A673 (cell line): ENCODE results near the gene STRN.

Experiments used
- EZH2 ChIP-seq: fragments of 200-600 bp; sonication (generic); IDR thresholded peaks from 2 replicates; pipeline ENCODE4 v1.6.1; 2017; ENCODE audit warnings: borderline replicate concordance, low read depth, mild to moderate bottlenecking, mixed read lengths, antibody characterized with exemption, low read length; ENCODE audit not compliant: poor library complexity, severe bottlenecking
- TF ChIP-seq, protein P1 (sequence below): fragments of 300-800, 200-600 bp; sonication (generic); conservative IDR thresholded peaks from 2 replicates; pipeline ENCODE4 v1.5.1; 2017; ENCODE audit warnings: low read depth, mild to moderate bottlenecking, antibody characterized with exemption, low read length, moderate library complexity, mixed read lengths

DNA sequence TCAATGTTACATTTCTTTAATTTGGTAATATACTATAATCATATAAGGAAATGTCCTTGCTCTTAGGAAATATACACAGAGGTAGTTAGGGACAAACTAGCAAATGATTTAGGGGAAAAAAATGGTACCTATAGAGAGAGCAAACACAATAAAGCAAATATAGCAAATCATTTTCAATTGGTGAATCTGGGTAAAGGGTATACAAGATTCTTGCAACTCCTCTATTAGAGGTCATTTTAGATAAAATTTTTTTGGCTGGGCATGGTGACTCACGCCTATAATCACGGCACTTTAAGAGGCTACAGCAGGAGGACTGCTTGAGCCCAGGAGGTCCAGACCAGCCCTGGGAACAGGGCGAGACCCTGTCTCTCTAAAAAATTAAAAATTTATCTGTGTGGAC, 44.4 kb downstream of the STRN start:
- TF ChIP-seq, protein P1, sequence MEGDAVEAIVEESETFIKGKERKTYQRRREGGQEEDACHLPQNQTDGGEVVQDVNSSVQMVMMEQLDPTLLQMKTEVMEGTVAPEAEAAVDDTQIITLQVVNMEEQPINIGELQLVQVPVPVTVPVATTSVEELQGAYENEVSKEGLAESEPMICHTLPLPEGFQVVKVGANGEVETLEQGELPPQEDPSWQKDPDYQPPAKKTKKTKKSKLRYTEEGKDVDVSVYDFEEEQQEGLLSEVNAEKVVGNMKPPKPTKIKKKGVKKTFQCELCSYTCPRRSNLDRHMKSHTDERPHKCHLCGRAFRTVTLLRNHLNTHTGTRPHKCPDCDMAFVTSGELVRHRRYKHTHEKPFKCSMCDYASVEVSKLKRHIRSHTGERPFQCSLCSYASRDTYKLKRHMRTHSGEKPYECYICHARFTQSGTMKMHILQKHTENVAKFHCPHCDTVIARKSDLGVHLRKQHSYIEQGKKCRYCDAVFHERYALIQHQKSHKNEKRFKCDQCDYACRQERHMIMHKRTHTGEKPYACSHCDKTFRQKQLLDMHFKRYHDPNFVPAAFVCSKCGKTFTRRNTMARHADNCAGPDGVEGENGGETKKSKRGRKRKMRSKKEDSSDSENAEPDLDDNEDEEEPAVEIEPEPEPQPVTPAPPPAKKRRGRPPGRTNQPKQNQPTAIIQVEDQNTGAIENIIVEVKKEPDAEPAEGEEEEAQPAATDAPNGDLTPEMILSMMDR, result no peak
- no peak for TF ChIP-seq EZH2
